Calu3 (cell line): ENCODE measurements around the gene YARS1. TPM values are rescaled to one million over a fixed set of nuclear protein-coding genes. Genes with fewer than 3 reads are reported as not detected.
A peak's percentile ranks its signal among the peaks of the same experiment; 100 is the strongest.

Experiments
- BruUV-seq: library from RNA; stranded (reverse); fragments of 400-500 nt; replicated peaks from 2 replicates; lab custom pipeline; 2021; lab: Mats Ljungman, UMichigan
- CTCF ChIA-PET: fragments of 300-600 bp; sonication (Branson Sonifier 250); formaldehyde crosslinking; loops from one replicate; lab custom pipeline; 2022; ENCODE audit warnings: antibody characterized with exemption; lab: Charles Lee
- DNase-seq: peaks from one replicate; pipeline ENCODE4 v3.0.0; 2022
- H3K27ac Mint-ChIP-seq: one replicate; pipeline ENCODE4 v1.8.0; 2022; ENCODE audit warnings: mixed read lengths; ENCODE audit not compliant: unreplicated experiment
- H3K27me3 Mint-ChIP-seq: one replicate; pipeline ENCODE4 v1.8.0; 2022; ENCODE audit warnings: mixed read lengths; ENCODE audit not compliant: unreplicated experiment
- H3K36me3 Mint-ChIP-seq: one replicate; pipeline ENCODE4 v1.8.0; 2022; ENCODE audit warnings: mild to moderate bottlenecking, moderate library complexity, mixed read lengths; ENCODE audit not compliant: insufficient read depth, unreplicated experiment
- H3K4me1 Mint-ChIP-seq: one replicate; pipeline ENCODE4 v1.8.0; 2022; ENCODE audit warnings: mild to moderate bottlenecking, low read depth, mixed read lengths; ENCODE audit not compliant: unreplicated experiment
- H3K4me3 Mint-ChIP-seq: one replicate; pipeline ENCODE4 v1.8.0; 2022; ENCODE audit warnings: mild to moderate bottlenecking, low read depth, moderate library complexity, mixed read lengths; ENCODE audit not compliant: unreplicated experiment
- H3K9me3 Mint-ChIP-seq: one replicate; pipeline ENCODE4 v1.8.0; 2022; ENCODE audit warnings: low read depth, mixed read lengths; ENCODE audit not compliant: unreplicated experiment
- intact Hi-C: fragments of 100-400 bp; cut with micrococcal nuclease; formaldehyde crosslinking; loops from one replicate; pipeline ENCODE4 v1.10.0; 2022; ENCODE audit not compliant: unreplicated experiment
- total RNA-seq: library from RNA; stranded (reverse); gene quantifications from 2 replicates; pipeline ENCODE4 v1.2.3, GENCODE V29; 2022
- TF ChIP-seq, protein P1 (sequence below): fragments of 200-600 bp; IDR thresholded peaks from one replicate; pipeline ENCODE4 v1.8.0; 2022; ENCODE audit warnings: antibody characterized with exemption; ENCODE audit not compliant: unreplicated experiment

YARS1 gene
- total RNA-seq, 1 experiment from 2014 or later, result 188 TPM

DNA sequence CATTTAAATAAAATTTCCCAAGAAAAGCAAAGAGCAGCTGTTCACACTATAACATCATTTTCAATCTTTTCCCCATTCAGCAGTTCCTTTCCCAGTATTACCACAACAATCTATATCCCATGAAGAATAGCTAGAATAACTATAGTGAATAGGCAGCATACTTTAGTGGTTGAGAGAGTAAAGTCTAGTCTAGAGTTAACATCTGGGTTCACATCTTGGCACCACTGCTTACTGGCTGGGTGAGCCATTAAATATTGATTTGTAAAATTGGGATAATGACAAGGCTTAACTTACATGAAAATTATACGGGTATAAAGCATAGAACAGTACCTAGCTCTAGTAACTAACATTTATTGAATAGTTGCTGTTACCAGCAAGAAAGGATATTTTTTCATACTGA lies 14.7 kb upstream of the YARS1 start:
- CTCF ChIA-PET, result no interaction called here
- Mint-ChIP-seq H3K4me3 (no peak overlapping the region), H3K4me1 (no peaks in the 10 kb centered on the region), H3K27ac (no peak overlapping the region), H3K27me3 (no peaks in the 10 kb centered on the region), H3K9me3 (no peaks in the 10 kb centered on the region), H3K36me3 (peaks cover 43% of the 10 kb centered on the region)
- TF ChIP-seq, protein P1, sequence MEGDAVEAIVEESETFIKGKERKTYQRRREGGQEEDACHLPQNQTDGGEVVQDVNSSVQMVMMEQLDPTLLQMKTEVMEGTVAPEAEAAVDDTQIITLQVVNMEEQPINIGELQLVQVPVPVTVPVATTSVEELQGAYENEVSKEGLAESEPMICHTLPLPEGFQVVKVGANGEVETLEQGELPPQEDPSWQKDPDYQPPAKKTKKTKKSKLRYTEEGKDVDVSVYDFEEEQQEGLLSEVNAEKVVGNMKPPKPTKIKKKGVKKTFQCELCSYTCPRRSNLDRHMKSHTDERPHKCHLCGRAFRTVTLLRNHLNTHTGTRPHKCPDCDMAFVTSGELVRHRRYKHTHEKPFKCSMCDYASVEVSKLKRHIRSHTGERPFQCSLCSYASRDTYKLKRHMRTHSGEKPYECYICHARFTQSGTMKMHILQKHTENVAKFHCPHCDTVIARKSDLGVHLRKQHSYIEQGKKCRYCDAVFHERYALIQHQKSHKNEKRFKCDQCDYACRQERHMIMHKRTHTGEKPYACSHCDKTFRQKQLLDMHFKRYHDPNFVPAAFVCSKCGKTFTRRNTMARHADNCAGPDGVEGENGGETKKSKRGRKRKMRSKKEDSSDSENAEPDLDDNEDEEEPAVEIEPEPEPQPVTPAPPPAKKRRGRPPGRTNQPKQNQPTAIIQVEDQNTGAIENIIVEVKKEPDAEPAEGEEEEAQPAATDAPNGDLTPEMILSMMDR, result no peak
- intact Hi-C loops, result no loop called here
- BruUV-seq, result no TSS peak
- DNase-seq, result no peak

- TF ChIP-seq, protein P1, result no peak
- peaks cover 46% of the 10 kb centered on the region for H3K36me3 Mint-ChIP-seq
- no peak for DNase-seq
- H3K27ac Mint-ChIP-seq, result no peak overlapping the region
- H3K4me1 Mint-ChIP-seq, result no peaks in the 10 kb centered on the region
- no peaks in the 10 kb centered on the region for H3K27me3 Mint-ChIP-seq
- no peak overlapping the region for H3K4me3 Mint-ChIP-seq
- CTCF ChIA-PET, result no interaction called here
- BruUV-seq, result no TSS peak
- H3K9me3 Mint-ChIP-seq, result no peaks in the 10 kb centered on the region
- intact Hi-C loops, result no loop called here
Measured at GRCh38 chr1:32830092-32830852, 13.1 kb upstream of the YARS1 start.

GRCh38 chr1:32828341-32828740 lies 11.2 kb upstream of the YARS1 start:
- Mint-ChIP-seq H3K9me3 (no peaks in the 10 kb centered on the region), H3K36me3 (peaks cover 55% of the 10 kb centered on the region), H3K27ac (no peak overlapping the region), H3K27me3 (no peaks in the 10 kb centered on the region), H3K4me3 (no peak overlapping the region), H3K4me1 (no peaks in the 10 kb centered on the region)
- intact Hi-C loops, result no loop called here
- DNase-seq, result no peak
- CTCF ChIA-PET, result no interaction called here
- TF ChIP-seq, protein P1, result peak; percentile 16
- BruUV-seq, result no TSS peak

DNA sequence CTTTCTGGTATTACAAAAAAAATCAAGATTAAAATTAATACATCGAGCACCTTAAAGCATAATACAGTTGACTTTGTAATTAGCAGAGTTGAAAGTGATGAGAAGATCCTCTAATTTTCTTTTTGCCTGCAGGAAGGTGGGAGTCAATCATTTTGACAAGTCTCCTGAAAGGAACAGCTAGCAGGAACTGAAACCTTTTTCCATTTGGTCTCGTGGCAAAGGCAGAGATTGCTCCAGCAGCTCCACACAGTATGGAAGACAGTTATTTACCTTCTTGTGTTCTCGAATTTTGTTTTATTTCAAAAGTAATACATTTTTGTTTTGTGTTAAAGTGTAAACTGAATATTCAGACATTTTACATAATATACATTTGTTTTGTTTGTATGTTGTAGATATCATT lies 8.0 kb upstream of the YARS1 start:
- no TSS peak for BruUV-seq
- Mint-ChIP-seq H3K36me3 (peaks cover 41% of the 10 kb centered on the region), H3K9me3 (no peaks in the 10 kb centered on the region), H3K27me3 (no peaks in the 10 kb centered on the region), H3K27ac (no peak overlapping the region), H3K4me3 (no peak overlapping the region), H3K4me1 (no peaks in the 10 kb centered on the region)
- intact Hi-C loops, result no loop called here
- no peak for DNase-seq
- TF ChIP-seq, protein P1, result no peak
- CTCF ChIA-PET, result no interaction called here
